PC-3 (cell line): Measurements from ENCODE around the gene MYH9. TPM values are rescaled to one million over a fixed set of nuclear protein-coding genes. Genes with fewer than 3 reads are reported as not detected.
"Not testable (repeated sequence)": the region's sequence is repeated elsewhere in the genome, so short reads cannot be mapped to it uniquely, and the experiment has no call there.

Experiments used
- ATAC-seq: fragments of 200-7000 bp; cut with Tn5 transposase; 2 replicates; pipeline ENCODE4 v1.9.1; 2020; ENCODE audit warnings: mild to moderate bottlenecking, moderate library complexity
- BruUV-seq: library from RNA; stranded (reverse); fragments of 400-500 nt; replicated peaks from 2 replicates; lab custom pipeline; 2021; lab: Mats Ljungman, UMichigan
- CTCF ChIA-PET: fragments of 300-600 bp; sonication (Branson Sonifier 250); formaldehyde crosslinking; loops from one replicate; lab custom pipeline; 2022; ENCODE audit warnings: antibody characterized with exemption; lab: Charles Lee
- POLR2A ChIA-PET: fragments of 300-600 bp; sonication (Branson Sonifier 250); formaldehyde crosslinking; loops from one replicate; lab custom pipeline; 2022; ENCODE audit warnings: antibody characterized with exemption; ENCODE audit not compliant: unreplicated experiment; lab: Charles Lee
- DNase-seq: peaks from one replicate; pipeline ENCODE4 v3.0.0-alpha.2; 2015
- H2AFZ ChIP-seq: fragments of 300-600 bp; sonication (generic); 2 replicates; pipeline ENCODE4 v1.6.0; 2016; ENCODE audit warnings: antibody characterized with exemption, low read length
- H3F3A ChIP-seq: fragments of 300-600 bp; sonication (generic); one replicate; pipeline ENCODE4 v1.6.0; 2017; ENCODE audit warnings: antibody characterized with exemption, low read length, control low read depth, mild to moderate bottlenecking; ENCODE audit not compliant: unreplicated experiment
- H3K27ac ChIP-seq: fragments of 300-600 bp; sonication (generic); 2 replicates; pipeline ENCODE4 v1.5.1; 2016; ENCODE audit warnings: mild to moderate bottlenecking, low read length
- H3K27me3 ChIP-seq: fragments of 300-600 bp; sonication (generic); 2 replicates; pipeline ENCODE4 v1.6.1; 2016; ENCODE audit warnings: low read length, mixed read lengths
- H3K36me3 ChIP-seq: fragments of 300-600 bp; sonication (generic); 2 replicates; pipeline ENCODE4 v1.6.1; 2016; ENCODE audit warnings: low read depth, mixed run types, low read length, mixed read lengths
- H3K4me1 ChIP-seq: fragments of 300-600 bp; sonication (generic); 2 replicates; pipeline ENCODE4 v1.5.1; 2016; ENCODE audit warnings: low read length; ENCODE audit not compliant: insufficient read depth
- H3K4me2 ChIP-seq: fragments of 300-600 bp; sonication (generic); 2 replicates; pipeline ENCODE4 v1.6.0; 2016; ENCODE audit warnings: low read length
- H3K4me3 ChIP-seq: fragments of 300-600 bp; sonication (generic); 2 replicates; pipeline ENCODE4 v1.5.1; 2016; ENCODE audit warnings: mild to moderate bottlenecking, low read length, mixed read lengths
- H3K79me2 ChIP-seq: fragments of 300-600 bp; sonication (generic); 2 replicates; pipeline ENCODE4 v1.6.1; 2017; ENCODE audit warnings: low read length, mixed read lengths
- H3K9ac ChIP-seq: fragments of 300-600 bp; sonication (generic); 2 replicates; pipeline ENCODE4 v1.6.0; 2016; ENCODE audit warnings: mild to moderate bottlenecking, low read length
- H3K9me2 ChIP-seq: fragments of 300-600 bp; sonication (generic); replicated peaks from 2 replicates; pipeline ENCODE4 v1.6.1; 2016; ENCODE audit warnings: mixed run types, low read length, mixed read lengths
- H3K9me3 ChIP-seq: fragments of 300-600 bp; sonication (generic); 2 replicates; pipeline ENCODE4 v1.6.1; 2016; ENCODE audit warnings: low read length, mixed read lengths
- H4K20me1 ChIP-seq: fragments of 300-600 bp; sonication (generic); 2 replicates; pipeline ENCODE4 v1.6.1; 2016; ENCODE audit warnings: low read length, mixed read lengths
- EZH2 ChIP-seq: fragments of 300-600 bp; sonication (generic); IDR thresholded peaks from one replicate; pipeline ENCODE4 v1.6.1; 2017; ENCODE audit warnings: antibody characterized with exemption, mild to moderate bottlenecking, low read length; ENCODE audit not compliant: unreplicated experiment
- EZH2phosphoT487 ChIP-seq: fragments of 300-600 bp; sonication (generic); IDR thresholded peaks from 2 replicates; pipeline ENCODE4 v1.6.1; 2018; ENCODE audit warnings: mild to moderate bottlenecking, antibody characterized with exemption, low read length, borderline replicate concordance
- intact Hi-C: fragments of 100-400 bp; cut with micrococcal nuclease; formaldehyde crosslinking; loops from 2 replicates; pipeline ENCODE4 v1.9.0; 2023
- total RNA-seq: library from RNA; depleted of rRNA; stranded (reverse); fragments of >200 nt; gene quantifications from 2 replicates; pipeline ENCODE4 v1.2.3, GENCODE V29; 2014
- TF ChIP-seq, protein P1 (sequence below): fragments of 300-600 bp; sonication (generic); conservative IDR thresholded peaks from 2 replicates; pipeline ENCODE4 v1.5.1; 2017; ENCODE audit warnings: antibody characterized with exemption, low read depth, mild to moderate bottlenecking, low read length

Gene MYH9
- total RNA-seq, 1 experiment from 2014 or later = 357 TPM

DNA sequence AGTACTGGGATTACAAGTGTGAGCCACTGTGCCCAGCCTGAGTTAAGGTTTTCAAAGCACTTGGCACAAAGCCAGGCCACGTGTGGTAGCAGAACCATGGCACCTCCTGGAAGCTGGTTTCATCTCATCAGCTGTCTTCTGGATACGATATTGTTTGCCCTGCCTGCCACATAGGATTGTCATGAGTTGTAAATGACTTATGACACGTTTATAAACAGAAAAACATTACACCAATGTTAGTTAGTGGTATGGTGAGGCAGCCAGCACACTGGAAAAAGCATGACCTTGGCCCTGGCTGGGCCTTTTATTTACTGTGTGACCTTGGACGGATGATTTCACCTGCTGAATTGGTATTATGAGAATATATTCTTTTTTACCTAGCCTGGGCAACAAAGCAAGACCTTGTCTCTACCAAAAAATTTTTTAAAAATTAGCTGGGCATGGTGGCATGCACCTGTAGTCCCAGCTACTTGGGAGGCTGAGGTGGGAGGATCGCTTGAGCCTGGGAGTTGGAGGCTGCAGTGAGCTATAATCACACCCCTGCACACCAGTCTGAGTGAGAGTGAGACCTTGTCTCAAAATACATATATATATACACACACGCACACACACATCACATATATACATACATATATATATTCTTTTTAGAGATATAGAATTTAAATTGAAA lies 24.0 kb upstream of the MYH9 start:
- ChIA-PET POLR2A (no interaction called here), CTCF (no interaction called here)
- Histone ChIP-seq H4K20me1 (no peaks in the 10 kb centered on the region), H3K27me3 (no peaks in the 10 kb centered on the region), H3F3A (no peaks in the 10 kb centered on the region), H3K4me3 (no peak overlapping the region), H3K9ac (no peak overlapping the region), H3K4me2 (no peak overlapping the region), H3K9me2 (no peaks in the 10 kb centered on the region), H3K4me1 (peaks cover 15% of the 10 kb centered on the region), H3K36me3 (no peaks in the 10 kb centered on the region), H3K27ac (no peak overlapping the region), H3K9me3 (no peaks in the 10 kb centered on the region), H3K79me2 (no peaks in the 10 kb centered on the region), H2AFZ (no peak overlapping the region)
- TF ChIP-seq EZH2 = no peak
- TF ChIP-seq, protein P1, sequence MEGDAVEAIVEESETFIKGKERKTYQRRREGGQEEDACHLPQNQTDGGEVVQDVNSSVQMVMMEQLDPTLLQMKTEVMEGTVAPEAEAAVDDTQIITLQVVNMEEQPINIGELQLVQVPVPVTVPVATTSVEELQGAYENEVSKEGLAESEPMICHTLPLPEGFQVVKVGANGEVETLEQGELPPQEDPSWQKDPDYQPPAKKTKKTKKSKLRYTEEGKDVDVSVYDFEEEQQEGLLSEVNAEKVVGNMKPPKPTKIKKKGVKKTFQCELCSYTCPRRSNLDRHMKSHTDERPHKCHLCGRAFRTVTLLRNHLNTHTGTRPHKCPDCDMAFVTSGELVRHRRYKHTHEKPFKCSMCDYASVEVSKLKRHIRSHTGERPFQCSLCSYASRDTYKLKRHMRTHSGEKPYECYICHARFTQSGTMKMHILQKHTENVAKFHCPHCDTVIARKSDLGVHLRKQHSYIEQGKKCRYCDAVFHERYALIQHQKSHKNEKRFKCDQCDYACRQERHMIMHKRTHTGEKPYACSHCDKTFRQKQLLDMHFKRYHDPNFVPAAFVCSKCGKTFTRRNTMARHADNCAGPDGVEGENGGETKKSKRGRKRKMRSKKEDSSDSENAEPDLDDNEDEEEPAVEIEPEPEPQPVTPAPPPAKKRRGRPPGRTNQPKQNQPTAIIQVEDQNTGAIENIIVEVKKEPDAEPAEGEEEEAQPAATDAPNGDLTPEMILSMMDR = no peak
- no peak for TF ChIP-seq EZH2phosphoT487
- intact Hi-C loops = no loop called here
- ATAC-seq = no peak
- DNase-seq = no peak
- BruUV-seq = no TSS peak

DNA sequence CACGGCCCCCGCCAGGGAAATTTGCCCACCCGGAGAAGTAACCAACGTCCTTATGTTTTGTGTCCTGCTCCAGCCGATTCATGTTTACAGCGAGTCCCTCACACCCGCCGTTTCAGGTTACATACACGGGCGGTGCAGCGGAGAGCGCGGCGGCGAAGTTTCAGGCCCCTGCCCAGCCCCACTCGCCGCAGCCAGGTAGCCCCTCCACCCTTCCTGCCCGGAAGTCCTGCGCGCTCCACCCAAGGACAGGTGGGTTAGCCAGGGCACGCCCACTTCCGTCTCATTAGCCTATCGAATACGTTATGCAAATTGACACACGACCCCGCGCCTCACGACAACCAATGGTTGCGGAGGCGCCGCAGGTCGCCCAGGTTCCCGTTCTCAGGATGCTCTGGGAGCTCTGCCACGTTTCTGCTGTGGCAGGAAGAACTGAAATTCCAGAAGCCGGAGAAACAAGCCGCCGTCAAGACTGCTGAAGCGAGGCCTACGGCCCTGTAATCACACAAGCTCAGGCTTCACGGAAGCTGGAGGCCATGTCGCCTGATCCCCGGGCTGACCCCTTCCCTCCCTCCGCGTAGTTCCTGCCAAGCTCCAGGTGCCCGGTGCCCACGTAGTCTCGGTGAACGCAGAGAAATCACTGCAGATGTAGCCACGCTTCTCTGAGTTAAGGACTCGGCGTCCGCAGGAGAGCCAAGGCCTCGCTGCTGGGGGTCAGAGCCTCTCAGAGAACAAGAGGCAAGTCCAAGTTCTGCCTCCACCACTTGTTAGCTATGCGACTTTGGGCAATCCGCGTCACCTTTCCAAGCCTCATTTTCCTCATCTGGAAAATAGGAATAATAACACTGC lies 22.4 kb upstream of the MYH9 start:
- Histone ChIP-seq H3K79me2 (no peaks in the 10 kb centered on the region), H3K27me3 (no peaks in the 10 kb centered on the region), H3K9me3 (no peaks in the 10 kb centered on the region), H3K27ac (peak overlapping the region; percentile 84), H3K9ac (peak overlapping the region; percentile 53), H3K36me3 (no peaks in the 10 kb centered on the region), H3K4me2 (peak overlapping the region; percentile 75), H2AFZ (peak overlapping the region; percentile 75), H4K20me1 (no peaks in the 10 kb centered on the region), H3K9me2 (no peaks in the 10 kb centered on the region), H3K4me3 (peak overlapping the region; percentile 43), H3F3A (no peaks in the 10 kb centered on the region), H3K4me1 (peaks cover 25% of the 10 kb centered on the region)
- BruUV-seq = TSS peak; percentile 99
- no peak for TF ChIP-seq EZH2
- TF ChIP-seq, protein P1 = no peak
- TF ChIP-seq EZH2phosphoT487 = no peak
- POLR2A ChIA-PET = interaction anchor here (0.6 to 0.7 kb wide), 2 partner anchors 12 to 77 kb away, joined by 3 to 9 read pairs; no protein-coding TSS in a partner anchor
- DNase-seq = peak; percentile 97
- CTCF ChIA-PET = interaction anchor here (0.7 kb wide), 1 partner anchor 26 kb away, joined by 9 read pairs; no protein-coding TSS in a partner anchor
- intact Hi-C loops = loop anchor here (1.0 kb wide), 1 partner anchor 24 kb away; no protein-coding TSS in a partner anchor
- peak; percentile 94 for ATAC-seq

DNA sequence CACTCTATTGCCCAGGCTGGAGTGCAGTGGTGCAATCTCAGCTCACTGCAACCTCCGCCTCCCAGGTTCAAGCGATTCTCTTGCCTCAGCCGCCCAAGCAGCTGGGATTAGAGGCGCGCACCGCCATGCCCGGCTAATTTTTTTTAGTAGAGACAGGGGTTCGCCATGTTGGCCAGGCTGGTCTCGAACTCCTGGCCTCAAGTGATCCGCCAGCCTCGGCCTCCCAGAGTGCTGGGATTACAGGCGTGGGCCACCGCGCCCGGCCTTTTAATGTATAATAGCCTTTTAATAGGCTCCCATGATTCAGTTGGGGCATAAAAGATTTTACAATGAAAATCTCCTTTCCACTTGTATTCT lies 21.8 kb upstream of the MYH9 start:
- ATAC-seq, intact Hi-C loops, H3K27me3 ChIP-seq, H4K20me1 ChIP-seq, H3F3A ChIP-seq, H3K36me3 ChIP-seq, H3K79me2 ChIP-seq, DNase-seq, H3K9me2 ChIP-seq, H3K9me3 ChIP-seq, CTCF ChIA-PET: not testable (repeated sequence)
- Histone ChIP-seq H3K4me1 (peaks cover 25% of the 10 kb centered on the region), H3K9ac (peak overlapping the region; percentile 14; the same call in 1 of the 2 replicates), H3K27ac (peak overlapping the region; percentile 55), H3K4me2 (peak overlapping the region; percentile 75), H3K4me3 (peak overlapping the region; percentile 43), H2AFZ (peak overlapping the region; percentile 34)
- POLR2A ChIA-PET = interaction anchor here (0.6 to 0.7 kb wide), 2 partner anchors 11 to 77 kb away, joined by 3 to 9 read pairs; no protein-coding TSS in a partner anchor
- TSS peak; percentile 97 for BruUV-seq
